Cardiac septum (tissue), 1 donor: ENCODE measurements around the gene TIRAP. TPM values are rescaled to one million over a fixed set of nuclear protein-coding genes. Genes with fewer than 3 reads are reported as not detected.
A peak's percentile ranks its signal among the peaks of the same experiment; 100 is the strongest.
"Not testable (repeated sequence)": the region's sequence is repeated elsewhere in the genome, so short reads cannot be mapped to it uniquely, and the experiment has no call there.

Experiments used
- DNase-seq: peaks from one replicate; pipeline ENCODE4 v3.0.0-alpha.2; 2020; ENCODE audit warnings: low spot score
- intact Hi-C: fragments of 100-400 bp; cut with DNase I; formaldehyde crosslinking; loops from one replicate; pipeline ENCODE4 v1.14.0; 2022
- total RNA-seq: library from RNA; stranded (reverse); fragmentation: NEBNext Ultra II Directional; extraction: Animal tissue kit (Norgen Biotek cat#: 25700); gene quantifications from one replicate; pipeline ENCODE4 v1.2.1, GENCODE V29; 2021
- donor health status: DM: no; HTN: no; CAD: no.

The TIRAP gene
- total RNA-seq, 1 donor from 2014 or later, result 8.4 TPM

DNA sequence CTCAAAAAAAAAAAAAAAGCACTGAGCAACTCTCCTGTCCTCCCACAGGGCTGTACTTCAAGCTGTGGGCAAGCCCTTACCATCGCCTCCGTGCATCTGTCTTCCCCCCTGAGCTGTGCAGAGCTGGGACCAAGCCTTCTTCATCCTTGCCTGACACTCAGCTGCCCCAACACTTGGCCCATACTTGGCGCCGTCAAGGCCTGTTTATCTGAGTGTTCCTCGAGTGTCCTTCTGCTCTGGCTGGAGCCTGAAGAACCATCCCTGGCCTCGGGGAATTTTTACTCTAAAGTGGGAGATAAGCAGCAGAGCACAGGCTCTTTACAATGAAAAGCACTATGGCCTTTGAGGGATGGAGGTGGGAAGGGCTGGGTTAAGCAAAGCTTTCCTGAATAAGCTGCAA is 1.6 kb upstream of the TIRAP start:
- intact Hi-C loops, result loop anchor here (5.0 kb wide), 1 partner anchor 69 kb away; the partner anchor contains the start of genes FAM118B and RPUSD4

GRCh38 chr11:126281666-126282175 is 1.2 kb upstream of the TIRAP start:
- intact Hi-C loops, result loop anchor here (5.0 kb wide), 1 partner anchor 69 kb away; the partner anchor contains the start of genes FAM118B and RPUSD4

More for the DNA sequence above, 1.6 kb upstream of the TIRAP start:
- DNase-seq, result no peak

DNA sequence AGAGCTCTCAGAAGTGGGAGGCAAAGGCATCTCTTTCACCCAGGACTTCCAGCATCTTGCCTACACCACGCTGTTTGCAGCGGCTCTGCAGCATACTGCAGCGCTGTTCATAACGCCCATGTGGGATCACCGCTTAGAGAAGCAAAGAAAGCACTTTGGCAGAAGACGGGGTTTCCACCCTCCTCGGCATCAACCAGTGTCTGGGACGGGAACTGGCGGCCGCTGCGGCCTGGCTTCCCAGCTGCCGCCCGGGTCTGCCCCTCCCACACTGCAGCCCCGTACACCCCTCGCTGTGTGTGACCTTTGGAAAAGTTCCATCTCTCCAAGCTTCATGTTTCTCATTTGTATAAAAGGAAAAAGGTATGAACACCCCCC is 545 bp upstream of the TIRAP start:
- intact Hi-C loops, result loop anchor here (5.0 kb wide), 1 partner anchor 70 kb away; the partner anchor contains the start of genes FAM118B and RPUSD4

More at GRCh38 chr11:126281666-126282175, 1.2 kb upstream of the TIRAP start:
- no peak for DNase-seq

GRCh38 chr11:126284829-126285228 is 1.9 kb downstream of the TIRAP start:
- DNase-seq, result no peak
- intact Hi-C loops, result loop anchor here (5.0 kb wide), 1 partner anchor 73 kb away; the partner anchor contains the start of genes FAM118B and RPUSD4

More for the DNA sequence above, 545 bp upstream of the TIRAP start:
- DNase-seq, result peak; percentile 78

DNA sequence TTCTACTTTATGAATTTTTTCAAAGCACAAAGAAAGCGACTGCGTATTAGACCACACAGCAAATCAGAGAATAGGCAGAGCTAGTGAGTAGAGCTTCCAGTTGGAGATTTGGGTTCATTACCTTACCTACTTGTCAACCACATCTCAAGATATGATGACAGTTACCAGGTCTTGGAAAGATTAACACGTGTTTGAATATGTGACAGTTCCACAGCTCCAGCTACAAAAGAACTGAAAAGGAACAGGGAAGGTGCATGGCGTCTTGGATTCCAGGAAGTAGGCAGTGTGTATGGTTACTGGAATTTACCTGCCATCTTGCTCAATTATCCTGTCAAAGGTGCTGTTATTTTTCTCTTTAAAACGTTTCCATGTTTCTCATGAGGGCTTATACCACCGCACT is 5.3 kb downstream of the TIRAP start:
- no peak for DNase-seq
- intact Hi-C loops, result no loop called here

GRCh38 chr11:126290887-126291286 is 8.0 kb downstream of the TIRAP start:
- DNase-seq, result peak; percentile 57
- intact Hi-C loops, result no loop called here

- DNase-seq, result peak; percentile 43
- intact Hi-C loops, result no loop called here
Measured at GRCh38 chr11:126293726-126294125, 10.8 kb downstream of the TIRAP start.

GRCh38 chr11:126297004-126297403 is 14.1 kb downstream of the TIRAP start:
- intact Hi-C loops, result no loop called here
- no peak for DNase-seq

- intact Hi-C loops, result loop anchor here (10.0 kb wide), 1 partner anchor 691 kb away; no protein-coding TSS in a partner anchor
- peak; percentile 97 for DNase-seq
Measured at GRCh38 chr11:126303623-126304456, 20.9 kb downstream of the TIRAP start, which contains the start of gene DCPS. DCPS (plus strand) TSS chr11:126304060; CDS start chr11:126304081, 21 bp downstream.

DNA sequence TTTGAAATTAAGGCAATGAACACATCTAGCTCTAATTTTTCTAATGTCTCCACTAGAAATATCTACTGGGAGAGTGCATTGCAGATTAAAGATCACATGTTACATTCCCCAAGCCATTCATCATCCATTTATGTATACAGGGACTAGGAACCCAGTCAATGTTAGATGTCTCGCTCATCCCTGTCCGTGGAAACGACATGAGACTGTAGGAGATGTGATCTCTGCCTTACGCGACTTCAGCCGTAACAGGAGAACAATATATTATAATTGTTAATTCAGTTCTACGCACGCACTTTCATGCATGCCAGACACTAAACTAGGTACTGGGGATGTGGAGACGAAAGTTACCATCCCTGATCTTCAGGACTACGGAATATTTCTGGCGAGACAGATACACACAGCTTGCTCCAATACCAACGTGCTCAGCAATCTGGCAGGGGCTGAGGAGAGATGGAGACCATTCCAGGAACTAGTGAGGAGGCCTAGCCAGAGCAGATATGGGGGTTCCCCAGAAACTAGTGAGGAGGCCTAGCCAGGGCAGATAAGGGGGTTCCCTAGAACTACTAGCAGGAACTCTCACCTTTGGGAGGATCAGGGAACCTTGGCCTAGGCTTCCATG is 21.7 kb downstream of the TIRAP start:
- DNase-seq, result no peak
- intact Hi-C loops, result loop anchor here (10.0 kb wide), 1 partner anchor 690 kb away; no protein-coding TSS in a partner anchor

- intact Hi-C loops, result loop anchor here (10.0 kb wide), 1 partner anchor 689 kb away; no protein-coding TSS in a partner anchor
- DNase-seq, result no peak
Measured at GRCh38 chr11:126305699-126306098, 22.8 kb downstream of the TIRAP start.

GRCh38 chr11:126307706-126308105 is 24.8 kb downstream of the TIRAP start:
- no peak for DNase-seq
- intact Hi-C loops, result loop anchor here (10.0 kb wide), 1 partner anchor 687 kb away; no protein-coding TSS in a partner anchor

GRCh38 chr11:126308271-126308671 is 25.4 kb downstream of the TIRAP start:
- no peak for DNase-seq
- intact Hi-C loops, result loop anchor here (10.0 kb wide), 1 partner anchor 687 kb away; no protein-coding TSS in a partner anchor

- DNase-seq, result not testable (repeated sequence)
- intact Hi-C loops, result loop anchor here (1.0 to 10.0 kb wide), 2 partner anchors 172 to 686 kb away; no protein-coding TSS in a partner anchor
Measured at GRCh38 chr11:126308771-126309170, 25.9 kb downstream of the TIRAP start.

DNA sequence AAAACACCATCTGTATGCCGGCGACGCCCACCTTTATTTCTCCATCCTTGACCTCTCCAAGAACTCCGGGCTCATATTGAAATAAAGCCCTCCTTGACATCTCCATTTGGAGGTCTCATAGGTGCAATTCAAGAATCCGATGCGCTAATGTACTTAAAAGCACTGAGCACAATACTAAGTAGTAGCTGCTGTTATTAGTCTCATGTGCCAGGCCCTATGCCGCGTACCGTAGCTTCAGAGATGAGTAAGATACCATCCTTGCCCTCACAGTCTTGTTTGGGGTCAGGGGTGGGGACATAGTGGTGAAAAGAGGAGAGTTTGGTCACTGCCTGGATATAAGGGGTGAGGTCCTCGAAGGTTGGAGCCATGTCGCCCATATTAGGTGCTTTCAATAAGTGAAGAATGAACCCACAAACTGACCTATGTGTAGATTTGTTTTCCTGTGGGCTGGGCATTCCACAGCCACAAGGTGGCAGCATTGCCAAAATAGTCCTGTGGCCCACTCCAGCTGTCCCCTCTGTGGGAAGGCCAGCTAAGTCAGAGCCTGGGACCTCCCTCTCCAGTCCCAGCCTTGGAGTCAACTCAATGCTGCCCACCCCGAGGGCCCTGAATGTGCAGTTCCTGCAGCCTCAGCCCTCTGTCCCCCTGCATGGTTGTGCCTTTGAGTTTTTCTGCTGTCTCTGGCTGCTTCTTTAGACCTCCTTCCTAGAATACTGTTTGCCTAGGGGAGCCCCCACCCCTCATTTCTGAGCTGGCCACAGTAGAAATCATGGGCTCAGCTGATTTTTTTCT is 27.5 kb downstream of the TIRAP start:
- DNase-seq, result peak; percentile 85
- intact Hi-C loops, result loop anchor here (2.0 to 5.0 kb wide), 4 partner anchors 37 to 1037 kb away; no protein-coding TSS in a partner anchor

DNA sequence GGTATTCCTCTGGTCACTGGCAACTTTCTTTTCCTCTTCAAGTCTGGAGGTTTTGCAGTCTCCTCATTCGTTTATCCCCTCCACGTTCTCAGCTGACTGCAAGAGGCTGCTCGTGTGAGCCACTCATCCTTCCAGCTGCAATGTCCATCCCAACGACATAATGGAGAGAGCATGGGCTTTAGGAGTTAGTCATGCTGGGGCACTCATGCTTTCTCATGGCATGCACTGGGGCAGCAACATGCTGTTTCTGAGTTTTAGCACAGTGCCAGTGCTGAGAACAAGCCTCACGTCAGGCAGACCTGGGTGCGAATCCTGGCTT is 28.1 kb downstream of the TIRAP start:
- DNase-seq, result no peak

DNA sequence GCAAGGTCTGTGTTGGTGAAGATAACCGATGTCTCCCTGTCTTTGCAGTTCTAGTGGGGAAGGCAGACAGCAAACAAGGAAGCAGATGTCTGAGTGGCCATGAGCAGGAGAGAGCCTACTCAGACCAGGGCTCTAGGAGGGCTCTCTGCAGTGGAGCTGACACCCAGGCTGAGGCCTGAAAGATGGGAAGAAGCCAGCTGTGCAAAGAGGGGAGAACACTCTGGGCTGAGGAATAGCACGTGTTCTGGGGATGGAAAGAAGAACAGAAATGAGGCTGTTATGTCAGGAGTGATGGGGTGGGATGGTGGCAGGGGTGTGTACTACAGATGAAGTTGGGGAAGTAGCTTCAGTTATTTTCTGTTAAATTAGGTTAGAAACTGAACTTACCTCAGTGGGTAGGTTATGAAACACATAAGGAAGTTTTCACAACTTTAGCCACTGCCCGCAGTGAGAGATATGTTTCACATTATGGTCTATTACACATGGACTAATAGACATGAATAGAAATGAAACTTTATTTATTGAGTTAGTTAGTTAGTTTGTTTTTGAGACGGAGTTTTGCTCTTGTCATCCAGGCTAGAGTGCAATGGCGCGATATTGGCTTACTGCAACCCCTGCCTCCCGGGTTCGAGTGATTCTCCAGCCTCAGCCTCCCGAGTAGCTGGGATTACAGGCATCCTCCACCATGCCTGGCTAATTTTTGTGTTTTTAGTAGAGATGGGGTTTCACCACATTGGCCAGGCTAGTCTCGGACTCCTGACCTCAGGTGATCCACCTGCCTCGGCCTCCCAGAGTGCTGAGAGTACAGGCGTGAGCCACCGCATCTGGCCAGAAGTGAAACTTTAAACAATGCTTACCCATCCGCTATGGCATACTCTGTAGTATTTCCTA is 28.8 kb downstream of the TIRAP start:
- intact Hi-C loops, result loop anchor here (2.0 to 5.0 kb wide), 4 partner anchors 36 to 1036 kb away; no protein-coding TSS in a partner anchor
- no peak for DNase-seq

More for the DNA sequence above, 28.1 kb downstream of the TIRAP start:
- intact Hi-C loops, result loop anchor here (2.0 to 5.0 kb wide), 4 partner anchors 36 to 1036 kb away; no protein-coding TSS in a partner anchor

DNA sequence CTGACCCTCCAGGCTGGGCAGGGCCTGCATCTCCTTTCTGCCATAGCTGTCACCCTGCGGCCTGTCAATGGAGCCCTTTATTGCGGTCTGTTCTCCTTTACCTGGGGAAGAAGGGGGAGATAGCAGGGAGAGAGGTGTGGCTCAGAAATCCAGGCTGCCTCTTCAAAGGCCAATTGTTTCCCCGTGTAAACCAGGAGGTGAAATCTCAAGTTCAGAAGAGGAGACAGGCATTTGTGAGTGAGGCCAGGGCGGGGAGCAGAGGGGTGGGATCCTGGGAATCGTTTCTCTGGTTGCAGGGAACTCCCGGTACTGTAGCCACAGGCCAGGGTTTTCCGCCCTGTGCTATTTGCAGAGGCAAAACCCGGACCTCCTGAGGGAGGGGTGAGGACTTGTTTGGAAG is 30.1 kb downstream of the TIRAP start:
- intact Hi-C loops, result loop anchor here (5.0 kb wide), 3 partner anchors 34 to 1034 kb away; no protein-coding TSS in a partner anchor
- no peak for DNase-seq
